Measurements from ENCODE around the gene PNPLA3. TPM values are rescaled to one million over a fixed set of nuclear protein-coding genes. Genes with fewer than 3 reads are reported as not detected.
"Not testable (repeated sequence)": the region's sequence is repeated elsewhere in the genome, so short reads cannot be mapped to it uniquely, and the experiment has no call there.

PNPLA3 gene
- total RNA-seq, 4 donors from 2014 or later = 0.32 TPM; not detected in 3

DNA sequence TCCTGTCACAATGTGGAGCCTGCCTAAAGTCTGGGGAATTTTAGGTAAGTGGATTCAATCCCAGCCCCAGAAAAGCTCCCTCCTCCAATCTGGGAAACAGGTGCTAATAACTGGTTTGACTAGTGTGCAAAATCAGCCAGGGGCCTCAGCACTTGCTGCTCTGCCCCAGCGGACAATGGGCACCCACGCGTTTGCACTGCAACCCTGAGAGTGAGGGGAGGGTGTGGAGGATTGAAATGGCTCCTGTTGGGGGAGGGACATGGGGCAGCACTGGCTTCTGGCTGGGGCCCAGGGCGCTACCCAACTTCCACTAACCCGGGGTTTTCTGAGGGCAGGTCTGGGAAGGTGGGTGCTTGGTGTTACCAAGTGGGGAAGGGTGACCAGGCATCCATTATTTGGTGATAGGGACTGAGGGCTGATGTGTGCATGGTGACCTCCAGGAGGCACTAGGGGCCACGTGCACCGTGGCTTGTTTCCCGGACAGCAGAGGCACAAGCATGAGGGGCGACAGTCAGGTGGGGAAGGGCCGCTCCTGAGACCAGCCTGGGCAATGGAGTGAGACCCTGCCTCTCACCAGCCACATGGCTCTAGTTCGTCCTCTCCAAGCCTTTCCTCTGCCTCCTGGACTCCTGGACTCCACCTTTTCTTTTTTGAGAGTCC, 27.5 kb upstream of the PNPLA3 start:
- TF ChIP-seq POLR2A (IDR thresholded peaks at IDR 0.05) = no peak
- TF ChIP-seq, protein P1, sequence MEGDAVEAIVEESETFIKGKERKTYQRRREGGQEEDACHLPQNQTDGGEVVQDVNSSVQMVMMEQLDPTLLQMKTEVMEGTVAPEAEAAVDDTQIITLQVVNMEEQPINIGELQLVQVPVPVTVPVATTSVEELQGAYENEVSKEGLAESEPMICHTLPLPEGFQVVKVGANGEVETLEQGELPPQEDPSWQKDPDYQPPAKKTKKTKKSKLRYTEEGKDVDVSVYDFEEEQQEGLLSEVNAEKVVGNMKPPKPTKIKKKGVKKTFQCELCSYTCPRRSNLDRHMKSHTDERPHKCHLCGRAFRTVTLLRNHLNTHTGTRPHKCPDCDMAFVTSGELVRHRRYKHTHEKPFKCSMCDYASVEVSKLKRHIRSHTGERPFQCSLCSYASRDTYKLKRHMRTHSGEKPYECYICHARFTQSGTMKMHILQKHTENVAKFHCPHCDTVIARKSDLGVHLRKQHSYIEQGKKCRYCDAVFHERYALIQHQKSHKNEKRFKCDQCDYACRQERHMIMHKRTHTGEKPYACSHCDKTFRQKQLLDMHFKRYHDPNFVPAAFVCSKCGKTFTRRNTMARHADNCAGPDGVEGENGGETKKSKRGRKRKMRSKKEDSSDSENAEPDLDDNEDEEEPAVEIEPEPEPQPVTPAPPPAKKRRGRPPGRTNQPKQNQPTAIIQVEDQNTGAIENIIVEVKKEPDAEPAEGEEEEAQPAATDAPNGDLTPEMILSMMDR (IDR thresholded peaks at IDR 0.05) = no peak
- TF ChIP-seq POLR2AphosphoS5 (IDR thresholded peaks at IDR 0.05) = no peak
- TF ChIP-seq EP300 (IDR thresholded peaks at IDR 0.05; ENCODE audit: low read depth) = no peak
- WGBS, 2 donors (ENCODE audit: low coverage in 1 of 2) = 20 to 35% methylated on average over 1 to 11 of the region's 11 CpGs

DNA sequence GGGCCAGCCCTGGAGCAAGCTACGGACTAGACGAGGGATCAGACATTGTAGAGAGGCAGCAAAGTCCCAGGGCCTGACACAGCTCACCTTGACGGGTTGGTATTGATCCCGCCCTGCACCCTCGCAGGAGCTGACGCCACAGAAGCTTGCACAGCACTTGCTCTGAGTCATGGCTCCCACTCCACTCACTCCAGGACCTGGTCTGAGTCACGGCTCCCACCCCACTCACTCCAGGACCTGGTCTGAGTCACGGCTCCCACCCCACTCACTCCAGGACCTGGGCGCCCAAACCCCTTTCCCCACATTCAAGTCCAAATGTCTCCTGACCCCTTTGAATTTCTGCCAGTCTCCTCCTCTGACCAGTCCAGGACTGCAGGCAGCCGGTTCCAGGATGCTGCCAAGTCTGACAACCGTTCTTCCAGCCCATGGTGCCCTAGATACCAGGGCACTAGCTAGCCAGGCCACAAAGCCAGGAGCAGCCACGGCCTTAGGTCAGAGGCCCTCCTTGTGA, 25.8 kb upstream of the PNPLA3 start:
- H3K4me1 ChIP-seq = no peaks in the 10 kb centered on the region

More for the DNA sequence above, 27.5 kb upstream of the PNPLA3 start:
- intact Hi-C loops (cut with DNase I; ENCODE audit: low total_unique reads) (no loop called here), in situ Hi-C loops (cut with MboI; ENCODE audit: low pct_ligation_motif_present in 1 of 4, low pct_unique_long_range_greater_than_20kb in 1 of 4, low sequenced_read_pairs in 3 of 4) (no loop called here)
- no peak for DNase-seq
- H3K4me1 ChIP-seq = peaks cover 0 to 8% (median 0%) of the 10 kb centered on the region in 4 donors
- peaks cover 29% of the 10 kb centered on the region for H3K27me3 ChIP-seq
- no peaks in the 10 kb centered on the region for H3K9me3 ChIP-seq
- no peak overlapping the region for H3K27ac ChIP-seq
- no peak overlapping the region for H3K4me3 ChIP-seq
- H3K36me3 ChIP-seq = no peaks in the 10 kb centered on the region

DNA sequence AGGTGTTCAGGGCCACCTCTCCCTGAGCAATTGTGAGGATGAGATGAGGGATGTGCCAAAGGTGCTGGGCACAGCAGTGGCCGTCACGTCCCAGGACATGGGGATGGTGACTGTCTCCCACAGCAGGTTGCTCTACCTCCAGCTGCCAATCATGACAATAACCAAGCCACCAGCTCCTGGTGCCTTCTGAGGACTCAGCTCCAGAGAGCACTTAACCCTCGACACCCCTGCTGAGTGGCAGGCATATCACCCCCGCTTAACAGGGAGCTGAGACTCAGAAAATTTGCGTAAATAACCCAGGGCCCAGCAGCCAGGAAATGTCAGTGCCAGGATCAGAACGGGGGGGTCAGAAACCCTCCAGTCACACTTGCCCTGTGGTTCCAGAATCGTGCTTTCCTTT, 23.4 kb upstream of the PNPLA3 start:
- in situ Hi-C loops (cut with MboI; ENCODE audit: low pct_ligation_motif_present in 1 of 4, low pct_unique_long_range_greater_than_20kb in 1 of 4, low sequenced_read_pairs in 3 of 4) = no loop called here
- peaks cover 8% of the 10 kb centered on the region for H3K27me3 ChIP-seq

More for the DNA sequence above, 25.8 kb upstream of the PNPLA3 start:
- no peaks in the 10 kb centered on the region for H3K36me3 ChIP-seq
- intact Hi-C loops (cut with DNase I; ENCODE audit: low total_unique reads) (no loop called here), in situ Hi-C loops (cut with MboI; ENCODE audit: low pct_ligation_motif_present in 1 of 4, low pct_unique_long_range_greater_than_20kb in 1 of 4, low sequenced_read_pairs in 3 of 4) (no loop called here)
- TF ChIP-seq, protein P1 (IDR thresholded peaks at IDR 0.05) = no peak
- TF ChIP-seq POLR2A (IDR thresholded peaks at IDR 0.05) (no peak), EP300 (IDR thresholded peaks at IDR 0.05; ENCODE audit: low read depth) (no peak), POLR2AphosphoS5 (IDR thresholded peaks at IDR 0.05) (no peak)
- DNase-seq = no peak
- WGBS, 2 donors (ENCODE audit: low coverage in 1 of 2) = 53 to 80% methylated on average over 1 to 12 of the region's 12 CpGs
- H3K9me3 ChIP-seq = no peaks in the 10 kb centered on the region
- peaks cover 13% of the 10 kb centered on the region for H3K27me3 ChIP-seq
- H3K27ac ChIP-seq = no peak overlapping the region
- H3K4me3 ChIP-seq = no peak overlapping the region

DNA sequence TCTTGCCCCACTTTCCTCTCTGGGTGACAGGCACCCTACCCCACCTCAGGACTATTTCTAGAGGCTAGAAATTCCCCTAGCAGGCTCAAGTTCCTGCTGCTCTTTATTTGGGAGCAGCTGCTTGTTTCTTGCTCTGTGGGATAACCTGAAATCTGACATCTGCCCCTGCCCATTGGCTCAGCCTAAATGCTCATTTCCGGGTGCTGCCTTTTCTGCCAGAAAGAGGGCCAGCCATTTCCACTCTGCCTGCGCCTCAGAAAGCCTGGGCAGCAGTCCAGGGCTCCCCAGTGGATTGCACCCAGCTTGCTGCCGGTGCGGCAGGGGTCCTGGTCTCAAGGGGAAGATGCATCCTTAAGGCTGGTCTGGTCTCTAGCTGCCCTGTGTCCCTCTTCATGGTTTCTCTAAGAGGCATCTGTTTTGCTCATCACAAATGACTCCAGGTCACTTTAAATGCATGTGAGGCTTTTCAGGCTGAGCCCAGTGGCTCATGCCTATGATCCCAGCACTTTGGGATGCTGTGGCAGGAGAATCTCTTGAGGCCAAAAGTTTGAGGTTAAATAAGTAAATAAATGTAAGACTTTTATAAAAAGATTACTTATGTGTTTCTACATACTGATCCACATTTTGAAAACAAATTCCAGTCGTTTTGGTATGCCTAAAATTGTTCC, 21.5 kb upstream of the PNPLA3 start:
- intact Hi-C loops (cut with DNase I; ENCODE audit: low total_unique reads) (no loop called here), in situ Hi-C loops (cut with MboI; ENCODE audit: low pct_ligation_motif_present in 1 of 4, low pct_unique_long_range_greater_than_20kb in 1 of 4, low sequenced_read_pairs in 3 of 4) (no loop called here)
- no peak overlapping the region for H3K27ac ChIP-seq
- H3K4me3 ChIP-seq = no peak overlapping the region
- H3K9me3 ChIP-seq = no peaks in the 10 kb centered on the region
- no peak for DNase-seq
- peaks cover 8% of the 10 kb centered on the region for H3K27me3 ChIP-seq
- H3K36me3 ChIP-seq = no peaks in the 10 kb centered on the region
- no peaks in the 10 kb centered on the region for H3K4me1 ChIP-seq
- TF ChIP-seq, protein P1 (IDR thresholded peaks at IDR 0.05) = no peak
- TF ChIP-seq EP300 (IDR thresholded peaks at IDR 0.05; ENCODE audit: low read depth) (no peak), POLR2AphosphoS5 (IDR thresholded peaks at IDR 0.05) (no peak), POLR2A (IDR thresholded peaks at IDR 0.05) (no peak)
- WGBS, 2 donors (ENCODE audit: low coverage in 1 of 2) = 38 to 47% methylated on average over 1 to 5 of the region's 5 CpGs

More for the DNA sequence above, 23.4 kb upstream of the PNPLA3 start:
- Histone ChIP-seq H3K36me3 (no peaks in the 10 kb centered on the region), H3K9me3 (no peaks in the 10 kb centered on the region), H3K4me3 (no peak overlapping the region), H3K27ac (no peak overlapping the region), H3K4me1 (no peaks in the 10 kb centered on the region)
- no peak for TF ChIP-seq EP300 (IDR thresholded peaks at IDR 0.05; ENCODE audit: low read depth)
- no peak for TF ChIP-seq POLR2AphosphoS5 (IDR thresholded peaks at IDR 0.05)
- TF ChIP-seq, protein P1 (IDR thresholded peaks at IDR 0.05) = no peak
- no peak for TF ChIP-seq POLR2A (IDR thresholded peaks at IDR 0.05)
- WGBS, 2 donors (ENCODE audit: low coverage in 1 of 2) = 54% methylated on average over 7 of the region's 7 CpGs; no CpG with 5 or more reads in 1 of the 2 donors
- no peak for DNase-seq
- intact Hi-C loops (cut with DNase I; ENCODE audit: low total_unique reads) = no loop called here

DNA sequence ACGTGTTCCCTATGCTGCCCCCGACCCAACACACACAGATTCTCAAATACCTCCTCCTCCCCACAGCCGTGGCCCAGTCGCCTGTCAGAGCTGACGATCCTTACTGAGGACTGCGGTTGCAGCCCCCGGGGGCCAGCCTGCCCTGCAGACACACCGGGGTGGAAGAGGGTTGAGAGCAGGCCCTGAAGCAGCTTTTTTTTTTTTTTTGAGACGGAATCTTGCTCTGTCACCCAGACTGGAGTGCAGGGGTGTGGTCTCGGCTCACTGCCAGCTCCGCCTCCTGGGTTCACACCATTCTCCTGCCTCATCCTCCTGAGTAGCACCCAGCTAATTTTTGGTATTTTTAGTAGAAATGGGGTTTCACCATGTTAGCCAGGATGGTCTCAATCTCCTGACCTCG, 20.6 kb upstream of the PNPLA3 start:
- in situ Hi-C loops (cut with MboI; ENCODE audit: low pct_ligation_motif_present in 1 of 4, low pct_unique_long_range_greater_than_20kb in 1 of 4, low sequenced_read_pairs in 3 of 4); H3K27me3 ChIP-seq; H3K4me3 ChIP-seq; H3K9me3 ChIP-seq; H3K27ac ChIP-seq; intact Hi-C loops (cut with DNase I; ENCODE audit: low total_unique reads); H3K36me3 ChIP-seq; H3K4me1 ChIP-seq; DNase-seq: not testable (repeated sequence)
- WGBS, 2 donors (ENCODE audit: low coverage in 1 of 2) = 56 to 64% methylated on average over 3 to 12 of the region's 12 CpGs

Data from transverse colon (tissue), 4 donors.